D341Med (cell line): ENCODE results near the gene UPF2.

Experiments
- DNase-seq: peaks from one replicate; pipeline ENCODE4 v3.0.0; 2012; ENCODE audit warnings: low spot score

The UPF2 gene

DNA sequence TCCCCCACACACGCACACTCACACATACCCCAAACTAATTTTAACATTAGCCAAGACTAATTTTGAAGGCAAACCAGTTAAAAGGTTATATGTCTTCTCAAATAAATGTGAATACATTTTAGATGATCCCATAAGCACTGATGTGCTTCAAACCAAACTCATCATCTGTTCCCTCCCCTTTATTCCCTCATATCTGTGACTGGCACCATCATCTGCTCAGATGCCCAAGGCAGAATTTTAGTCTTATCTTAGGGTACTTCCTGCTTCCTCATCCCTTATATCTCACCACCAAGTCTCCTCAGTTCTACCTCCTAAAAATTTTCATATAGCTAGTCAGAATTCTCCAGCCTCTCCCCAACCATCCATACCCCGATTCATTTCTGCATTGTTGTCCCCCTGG lies 80.4 kb downstream of the UPF2 start:
- no peak for DNase-seq

DNA sequence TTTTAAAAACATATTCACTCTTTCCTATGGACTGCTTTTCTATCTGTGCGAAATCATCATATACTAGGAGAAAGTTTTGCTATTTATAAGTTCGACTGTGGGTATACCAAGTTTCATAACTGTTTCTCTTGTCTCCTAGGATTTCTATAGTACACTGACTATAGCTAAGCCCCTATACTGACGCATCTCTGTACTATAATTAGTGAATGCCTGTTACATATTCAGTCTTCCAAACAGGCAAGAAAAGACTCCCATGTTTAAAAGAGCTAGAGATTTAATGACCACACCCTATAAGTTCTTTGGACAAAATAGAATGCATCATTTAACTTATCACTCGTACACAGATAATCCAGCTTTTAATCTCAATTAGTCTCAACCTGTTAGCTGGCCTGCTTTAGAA lies 80.8 kb downstream of the UPF2 start:
- DNase-seq: no peak

DNA sequence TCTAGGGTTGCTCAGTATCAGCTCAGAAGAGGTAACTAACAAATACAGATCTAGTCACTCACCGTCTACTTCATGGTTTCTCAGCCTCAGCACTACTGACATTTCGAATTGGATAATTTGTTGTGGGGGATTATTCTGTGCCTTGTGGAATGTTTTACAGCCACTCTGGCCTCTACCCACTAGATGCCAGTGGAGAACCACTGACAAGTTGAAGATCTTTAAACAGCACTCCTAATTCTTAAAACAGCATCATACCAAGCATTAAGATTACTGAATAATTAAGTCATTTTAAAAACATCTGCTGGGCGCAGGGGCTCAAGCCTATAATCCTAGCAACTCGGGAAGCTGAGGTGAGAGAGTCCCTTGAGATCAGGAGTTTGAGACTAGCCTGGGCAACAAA lies 82.6 kb downstream of the UPF2 start:
- peak; percentile 32 for DNase-seq

DNA sequence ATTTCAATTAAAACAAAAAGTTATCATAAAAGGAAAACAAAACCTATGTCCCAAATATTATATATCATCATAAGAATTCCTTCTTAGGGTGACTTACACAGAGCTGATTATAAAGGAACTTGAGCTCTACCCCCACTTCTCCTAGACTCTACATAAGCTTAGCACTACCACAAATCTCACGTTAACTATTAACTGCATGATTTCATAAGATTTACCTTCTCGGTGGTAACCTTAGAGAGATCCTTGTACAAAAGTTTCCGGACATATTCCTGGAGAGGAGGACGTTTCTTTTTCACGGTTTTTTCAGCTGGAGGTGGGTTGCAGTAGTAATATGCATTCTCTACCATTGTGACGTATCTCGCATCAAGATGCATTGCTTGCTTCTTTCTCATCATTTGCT lies 83.7 kb downstream of the UPF2 start:
- no peak for DNase-seq

DNA sequence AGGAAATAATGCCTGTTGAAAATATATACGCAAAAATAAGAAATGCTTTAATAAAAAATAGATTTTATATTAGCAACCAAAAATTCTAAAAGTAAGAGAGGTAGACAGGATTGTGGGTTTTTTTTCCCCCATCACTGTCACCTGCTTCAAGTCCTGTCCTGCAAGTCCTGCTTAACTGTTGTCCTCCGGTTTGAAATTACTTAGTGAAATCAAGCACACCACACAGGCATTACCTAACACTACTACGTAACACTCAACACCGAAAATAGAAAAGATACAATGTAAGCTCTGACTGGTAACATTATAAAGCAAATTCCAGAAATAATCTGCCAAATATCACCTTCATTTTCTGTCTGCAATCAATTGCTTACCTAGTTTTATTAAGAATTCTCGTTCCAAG lies 90.9 kb downstream of the UPF2 start:
- DNase-seq: no peak

DNA sequence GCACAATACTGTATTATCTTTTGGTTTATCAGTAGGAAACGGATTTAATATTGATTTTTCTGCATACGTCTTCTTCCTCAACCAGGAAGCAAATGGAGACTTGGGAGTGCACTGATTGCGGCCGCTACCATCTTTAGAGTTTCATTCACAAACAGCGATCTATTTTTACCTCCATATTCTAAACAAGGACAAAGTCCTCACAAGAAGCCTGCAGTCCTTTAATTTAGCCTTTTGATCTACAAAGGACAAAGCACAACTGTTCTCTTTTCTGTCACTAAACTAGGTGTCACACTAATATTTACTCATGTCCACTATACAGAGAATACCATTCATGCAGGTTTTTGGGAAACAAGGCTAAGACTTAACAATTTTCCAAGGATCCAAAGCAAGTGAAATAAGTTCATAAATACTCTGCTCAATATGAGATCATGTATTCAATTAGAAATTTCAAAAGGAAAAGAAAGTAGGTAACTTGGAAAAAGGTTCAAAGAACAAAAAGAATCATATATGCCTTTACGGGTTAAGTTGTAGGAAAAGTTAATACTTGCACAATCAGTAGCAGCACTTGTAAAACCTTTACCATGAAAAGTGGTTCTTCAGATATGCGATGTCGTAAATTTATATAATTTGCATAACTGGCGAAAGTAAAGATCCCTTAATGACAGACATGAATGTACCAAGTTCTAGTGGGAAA lies 92.1 kb downstream of the UPF2 start:
- DNase-seq: no peak

DNA sequence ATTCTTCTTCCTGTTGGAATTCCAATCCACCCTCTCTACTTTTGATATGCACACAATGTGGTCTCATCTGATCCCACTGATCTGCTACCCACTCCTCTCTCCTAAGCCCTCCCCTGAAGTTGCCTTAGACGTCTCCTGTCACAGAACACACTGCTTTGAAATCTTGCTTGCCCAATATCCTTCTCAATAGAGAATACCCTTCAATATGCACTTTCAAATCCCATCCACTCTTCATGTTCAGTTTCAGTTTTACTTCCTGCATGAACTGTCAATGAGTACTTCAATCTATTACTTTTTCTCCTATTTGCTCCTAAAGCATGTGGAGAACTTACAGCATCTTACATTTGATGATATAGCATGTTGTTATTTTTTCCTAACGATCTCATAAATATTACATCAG lies 93.5 kb downstream of the UPF2 start:
- DNase-seq: no peak

DNA sequence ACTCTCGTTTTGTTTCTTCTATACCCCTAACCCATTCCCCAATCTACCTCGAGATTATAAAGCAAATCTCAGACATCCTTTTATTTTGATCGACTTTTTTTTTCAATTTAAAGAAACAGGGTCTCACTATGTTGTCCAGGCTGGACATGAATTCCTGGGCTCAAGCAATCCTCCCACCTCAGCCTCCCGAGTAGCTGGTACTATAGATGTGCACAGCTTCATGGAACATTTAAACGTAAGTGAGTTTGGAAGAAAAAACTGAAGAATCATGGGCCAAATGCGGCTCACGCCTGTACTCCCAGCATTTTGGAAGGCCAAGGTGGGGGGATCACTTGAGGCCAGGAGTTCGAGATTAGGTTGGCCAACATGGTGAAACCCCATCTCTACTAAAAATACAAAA lies 96.0 kb downstream of the UPF2 start:
- DNase-seq: no peak

DNA sequence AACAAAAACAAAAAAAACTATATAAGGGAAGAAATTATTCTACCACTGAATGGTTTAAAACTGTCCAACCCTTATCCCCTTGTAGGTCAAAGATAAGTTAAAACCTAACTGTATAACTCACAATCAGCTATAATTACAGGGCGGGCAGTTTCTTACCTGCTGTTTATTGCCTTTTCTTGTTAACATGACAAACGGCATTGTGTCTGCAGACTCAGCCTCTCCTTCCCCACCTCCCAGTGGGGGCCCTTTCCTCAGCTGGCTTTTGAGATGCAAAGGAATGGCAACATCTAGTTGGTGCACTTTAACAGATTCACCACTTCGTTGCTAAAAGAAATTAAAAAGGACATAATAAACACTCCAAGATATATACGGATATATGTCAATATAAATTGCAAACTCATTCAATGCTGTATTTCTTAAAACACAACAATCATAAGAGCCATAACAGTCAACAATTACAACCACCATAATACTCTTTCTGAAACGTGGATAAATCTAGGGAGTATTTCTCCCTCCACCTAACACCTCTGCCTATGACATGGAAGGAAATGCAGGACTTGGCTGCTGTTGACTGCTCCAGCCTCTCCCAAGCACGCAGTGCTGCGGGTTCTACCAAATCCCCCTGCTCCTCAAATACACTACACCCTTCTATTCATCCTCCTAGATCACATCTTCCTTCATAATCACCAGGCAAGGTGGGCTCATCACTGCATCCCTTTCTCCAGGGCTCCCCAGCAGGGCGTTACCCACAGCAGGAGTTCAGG lies 106.0 kb downstream of the UPF2 start:
- DNase-seq: no peak

DNA sequence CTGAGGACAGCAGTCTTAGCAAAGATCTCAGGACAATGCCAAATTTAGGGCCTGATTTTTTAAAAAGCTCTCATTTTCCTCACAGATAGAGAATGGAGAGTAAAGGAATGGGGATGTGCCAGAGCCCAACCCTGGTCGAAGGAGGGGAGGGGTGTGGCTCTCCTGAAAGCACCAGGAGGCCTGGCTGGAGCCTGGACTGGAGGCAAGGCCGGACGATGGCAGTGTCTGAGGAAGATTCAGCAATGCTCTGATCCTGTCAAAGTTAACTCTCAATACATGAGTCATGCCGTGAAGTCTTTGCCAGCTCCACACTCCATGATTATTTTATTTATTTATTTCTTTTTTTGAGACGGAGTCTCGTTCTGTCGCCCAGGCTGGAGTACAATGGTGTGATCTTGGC lies 108.3 kb downstream of the UPF2 start:
- no peak for DNase-seq

DNA sequence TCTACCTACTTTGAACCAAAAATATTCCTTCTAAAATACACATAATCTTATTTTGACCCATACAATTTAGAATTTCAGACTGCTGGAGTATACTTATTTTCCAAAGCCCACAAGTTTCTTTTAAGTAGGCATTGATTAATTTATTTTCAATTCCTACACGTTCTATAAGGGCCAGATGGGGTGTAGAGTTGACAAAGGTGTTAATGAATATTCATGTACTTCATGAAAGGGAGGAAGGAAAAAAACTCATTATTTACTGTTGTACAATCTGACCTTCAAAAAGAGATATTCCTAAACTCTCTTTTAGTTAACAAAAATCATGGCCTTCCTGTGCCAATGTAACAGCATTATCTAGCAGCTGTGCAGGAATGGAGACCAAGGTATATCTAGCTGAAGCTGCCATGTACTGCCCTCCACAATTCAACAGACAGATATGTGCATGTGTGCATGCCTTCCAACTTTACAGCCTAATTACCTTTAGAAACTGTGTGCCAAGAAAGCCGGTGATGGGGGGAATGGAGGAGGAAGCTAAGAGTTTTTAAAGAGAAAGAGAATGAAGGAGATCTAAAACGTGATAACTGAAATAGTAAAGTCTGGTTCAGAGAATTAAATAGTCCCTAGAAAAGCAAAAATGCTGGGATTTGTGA lies 108.9 kb downstream of the UPF2 start:
- no peak for DNase-seq

DNA sequence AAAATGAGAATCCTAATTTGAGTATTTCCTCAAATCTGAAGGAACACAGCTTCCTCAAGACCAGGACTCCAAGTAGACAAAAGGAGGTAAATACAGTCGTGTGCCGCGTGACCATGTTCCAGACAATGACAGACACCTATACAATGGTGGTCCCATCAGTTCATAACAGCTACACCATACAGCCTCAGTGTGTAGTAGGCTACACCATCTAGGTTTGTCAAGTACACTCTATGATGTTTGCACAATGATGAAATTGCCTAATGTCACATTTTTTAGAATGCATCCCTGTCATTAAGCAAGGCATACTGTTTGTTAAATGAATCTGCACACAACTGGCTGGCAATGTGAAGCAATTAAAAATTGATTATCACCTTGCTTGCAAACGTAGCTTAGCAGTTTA lies 111.6 kb downstream of the UPF2 start:
- DNase-seq: no peak

DNA sequence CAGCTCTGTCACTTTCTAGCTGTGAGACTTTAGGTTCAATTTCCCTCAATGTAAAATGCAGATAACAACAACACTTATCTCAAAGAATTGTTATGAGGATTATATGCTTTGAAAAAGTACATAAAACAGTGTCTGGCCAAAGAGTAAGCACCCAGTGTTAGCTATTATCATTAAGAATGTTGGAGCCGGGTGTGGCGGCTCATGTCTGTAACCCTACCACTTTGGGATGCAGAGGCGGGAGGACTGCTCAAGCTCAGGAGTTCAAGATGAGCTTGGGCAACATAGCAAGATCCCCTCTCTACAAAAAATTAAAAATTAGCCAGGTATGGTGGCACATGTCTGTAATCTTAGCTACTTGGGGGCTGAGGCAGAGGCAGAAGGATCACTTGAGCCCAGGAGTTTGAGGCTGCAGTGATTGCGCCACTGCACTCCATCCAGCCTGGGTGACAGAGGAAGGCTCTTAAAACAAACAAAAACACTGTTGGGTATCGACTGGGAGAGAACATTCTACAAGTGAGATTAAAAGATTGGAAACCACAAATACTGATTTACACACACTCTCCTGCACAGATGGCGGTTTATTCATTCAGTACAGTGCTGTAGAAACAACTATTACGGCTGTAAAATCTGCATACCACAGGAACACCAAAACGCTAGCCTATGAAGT lies 112.2 kb downstream of the UPF2 start:
- DNase-seq: no peak

DNA sequence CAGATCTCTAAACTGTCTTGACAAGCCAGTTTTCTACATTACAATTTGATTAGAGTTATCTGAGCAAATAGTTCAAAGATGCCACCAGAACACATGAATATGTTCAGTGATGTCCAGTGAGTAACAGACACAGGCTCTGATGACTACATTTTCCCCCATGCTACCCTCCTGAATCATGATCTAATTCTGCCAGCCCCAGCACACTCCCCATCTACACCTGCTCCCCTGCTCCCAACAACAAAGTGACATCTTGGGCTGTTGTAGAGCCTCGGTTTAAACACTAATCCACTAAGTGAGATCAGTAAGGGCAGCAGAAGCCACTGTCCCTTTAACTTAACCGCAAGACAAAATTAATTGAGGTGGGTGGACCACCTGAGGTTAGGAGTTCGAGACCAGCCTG lies 114.9 kb downstream of the UPF2 start:
- DNase-seq: no peak

DNA sequence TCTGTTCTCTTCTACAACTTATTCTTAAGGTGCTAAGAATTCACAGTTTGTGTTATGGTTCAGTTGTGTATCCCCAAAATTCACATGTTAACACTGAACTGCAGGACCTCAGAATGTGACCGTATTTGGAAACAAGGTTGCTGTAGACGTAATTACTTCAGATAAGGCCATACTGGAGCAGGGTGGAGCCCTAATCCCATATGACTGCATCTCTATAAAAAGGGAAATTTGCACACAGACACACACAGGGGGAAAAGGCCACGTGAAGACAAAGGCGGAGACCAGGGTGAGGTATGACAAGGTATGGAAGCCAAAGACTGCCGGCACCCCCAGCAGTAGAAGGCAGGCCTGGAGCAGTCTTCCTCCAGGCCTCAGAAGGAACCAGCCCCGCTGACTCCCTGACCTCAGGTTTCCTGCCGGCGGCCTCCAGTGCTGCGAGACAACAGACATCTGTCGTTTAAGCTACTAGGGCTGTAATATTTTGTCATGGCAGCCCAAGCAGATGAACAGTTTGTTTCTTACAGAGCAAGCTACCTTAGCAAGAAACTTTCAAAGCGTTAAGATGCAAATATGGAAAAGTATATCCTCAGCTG lies 120.7 kb downstream of the UPF2 start:
- DNase-seq: no peak

DNA sequence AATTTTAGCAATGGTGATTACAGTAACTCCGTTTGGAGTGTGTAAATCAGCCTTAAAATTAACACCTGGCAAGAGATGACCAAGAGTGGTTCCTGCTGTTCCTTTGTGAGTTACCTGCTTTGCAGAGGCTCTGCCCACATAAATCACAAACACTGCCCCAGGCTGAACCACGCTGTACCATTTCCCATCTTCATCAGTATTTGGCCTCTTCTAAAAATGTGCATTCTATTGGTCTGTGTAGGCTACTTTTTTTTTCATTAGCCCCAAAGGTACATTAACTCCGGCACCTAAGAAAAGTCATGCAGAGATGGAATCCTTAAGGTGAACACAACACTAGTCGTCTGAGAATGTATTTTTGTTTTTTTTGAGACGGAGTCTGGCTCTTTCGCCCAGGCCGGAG lies 123.3 kb downstream of the UPF2 start:
- DNase-seq: no peak

DNA sequence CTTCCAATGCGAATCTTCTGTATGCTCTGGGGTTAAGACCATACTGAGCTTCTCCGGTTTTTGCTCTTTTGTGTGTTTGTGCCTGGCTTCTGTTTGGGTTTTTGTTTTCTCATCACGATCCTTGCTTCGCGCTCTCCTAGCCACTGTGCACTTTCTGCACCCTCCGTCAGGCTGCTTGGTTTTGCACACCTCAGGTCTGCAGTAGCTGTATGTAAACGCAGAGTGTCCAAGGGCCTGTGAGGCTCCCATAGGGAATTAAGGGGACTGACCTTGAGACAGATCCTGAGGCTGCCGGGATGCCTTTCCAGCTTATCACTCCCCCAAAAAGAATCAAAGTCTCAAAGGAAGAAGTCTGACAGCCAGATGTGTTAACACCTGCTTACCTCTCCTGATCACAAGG lies 124.2 kb downstream of the UPF2 start:
- DNase-seq: no peak

DNA sequence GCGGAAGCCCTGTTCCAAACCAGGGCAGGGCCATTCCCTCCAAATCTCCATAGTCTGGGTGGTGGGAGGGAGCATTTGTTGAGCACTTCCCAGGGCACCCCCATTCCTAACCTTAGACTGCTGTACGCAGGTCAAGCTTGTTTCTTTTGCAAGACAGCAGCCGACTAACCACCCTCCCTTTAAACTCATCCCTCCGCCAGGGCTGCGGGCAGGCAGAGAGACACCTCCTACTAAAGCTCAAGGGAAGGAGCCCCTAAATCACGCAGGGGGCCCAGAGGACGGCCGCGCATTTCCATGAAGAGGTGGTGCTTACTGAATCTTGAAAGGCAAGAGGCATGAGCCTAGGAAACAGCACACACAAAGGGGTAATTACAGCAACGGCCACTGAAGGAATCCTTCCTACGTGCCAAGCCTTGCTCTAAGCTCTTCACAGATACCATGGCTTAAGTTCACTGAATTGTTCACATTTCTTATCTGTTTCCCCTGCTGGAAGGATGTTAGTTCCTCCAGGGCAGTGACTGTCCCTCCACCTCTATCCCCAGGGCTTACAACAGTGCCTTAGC lies 129.4 kb downstream of the UPF2 start:
- DNase-seq: no peak

DNA sequence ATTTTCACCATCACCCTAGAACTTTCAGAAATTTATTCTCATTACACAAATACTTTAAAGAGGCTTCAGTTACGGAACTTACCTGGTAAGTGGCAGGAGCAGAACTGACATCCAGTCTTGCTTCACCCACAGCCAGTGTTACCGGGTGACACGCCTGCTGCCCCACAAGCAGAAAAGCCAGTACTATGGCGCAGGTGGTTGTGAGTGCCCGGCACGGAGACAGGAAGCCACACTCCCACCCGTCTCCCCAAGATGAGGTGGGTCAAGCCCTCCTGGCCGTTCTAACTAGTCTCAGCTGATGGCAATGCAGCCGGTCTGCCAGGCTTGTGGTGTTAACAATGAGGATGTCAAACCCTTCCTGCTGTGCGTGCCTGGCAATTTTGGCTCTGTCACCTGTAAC lies 132.5 kb downstream of the UPF2 start:
- DNase-seq: no peak

DNA sequence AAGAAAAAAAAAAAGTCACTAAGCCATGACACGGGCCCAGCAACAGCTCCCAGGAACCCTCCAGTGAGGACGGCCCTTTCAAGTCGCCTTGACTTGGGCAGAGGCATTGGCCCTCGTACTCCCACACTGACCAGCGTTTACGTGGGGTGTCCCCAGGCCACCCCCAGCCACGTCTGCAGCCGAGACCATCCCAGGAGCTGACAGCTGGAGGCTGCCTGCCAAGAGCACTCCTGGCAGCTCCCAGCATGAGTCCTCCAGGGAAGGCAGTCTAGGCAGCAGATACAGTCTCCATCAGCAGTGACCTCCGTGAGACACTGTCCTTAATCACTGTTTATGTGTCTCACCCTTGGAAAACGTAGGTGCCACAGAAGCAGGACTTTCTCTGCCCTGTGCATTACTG lies 133.0 kb downstream of the UPF2 start:
- DNase-seq: no peak

DNA sequence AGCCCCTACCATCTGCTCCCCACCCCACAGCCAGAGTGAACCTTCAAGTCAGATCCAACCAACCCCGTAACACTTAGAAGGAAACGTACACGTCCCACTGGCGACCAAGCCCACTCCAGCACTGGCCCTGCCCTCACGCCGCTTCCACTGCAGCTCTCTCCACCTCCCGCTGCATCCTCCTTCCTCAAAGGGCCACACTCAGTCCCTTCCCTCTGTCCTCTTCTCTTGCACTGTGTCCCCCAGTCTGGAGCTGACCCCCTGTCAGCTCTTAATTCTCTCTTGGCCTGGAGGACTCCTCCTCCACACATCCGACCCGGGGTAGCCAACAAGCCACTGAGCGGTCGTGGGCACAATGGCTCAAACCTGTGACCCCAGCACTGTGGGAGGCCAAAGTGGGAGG lies 133.6 kb downstream of the UPF2 start:
- no peak for DNase-seq

DNA sequence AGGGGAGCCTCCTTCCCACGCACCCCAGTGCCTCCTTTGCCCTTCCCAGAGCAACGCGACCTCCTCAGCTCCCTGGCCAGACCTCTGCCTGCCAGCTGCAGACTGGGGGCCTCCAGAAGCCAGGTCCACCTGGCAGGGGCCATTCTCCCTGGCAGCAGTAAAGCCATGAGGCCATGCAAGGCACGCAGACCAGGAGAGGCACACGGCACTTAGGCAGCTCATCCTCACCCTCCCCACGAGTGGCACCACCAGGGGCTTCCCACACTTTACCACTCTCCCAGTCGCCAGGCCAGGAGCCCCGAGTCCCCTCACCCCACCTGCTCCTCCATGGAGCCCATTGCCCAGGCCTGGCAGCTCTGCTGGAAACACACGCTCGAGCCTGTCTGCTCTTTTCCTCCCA lies 134.1 kb downstream of the UPF2 start:
- no peak for DNase-seq
